ENCODE measurements around the gene CFAP47.
A peak's percentile ranks its signal among the peaks of the same experiment; 100 is the strongest.
"Not testable (repeated sequence)": the region's sequence is repeated elsewhere in the genome, so short reads cannot be mapped to it uniquely, and the experiment has no call there.

The CFAP47 gene

GRCh38 chrX:36218801-36219200, 299.3 kb downstream of the CFAP47 start:
- DNase-seq (ENCODE audit: low spot score) = no peak

- not testable (repeated sequence) for DNase-seq (ENCODE audit: low spot score)
Observed at GRCh38 chrX:36234840-36235528, 315.4 kb downstream of the CFAP47 start.

GRCh38 chrX:36241397-36241796, 321.9 kb downstream of the CFAP47 start:
- DNase-seq (ENCODE audit: low spot score) = no peak

GRCh38 chrX:36266155-36266554, 346.6 kb downstream of the CFAP47 start:
- no peak for DNase-seq (ENCODE audit: low spot score)

GRCh38 chrX:36310136-36310535, 390.6 kb downstream of the CFAP47 start:
- DNase-seq (ENCODE audit: low spot score) = no peak

GRCh38 chrX:36314303-36314702, 394.8 kb downstream of the CFAP47 start:
- peak; percentile 7 for DNase-seq (ENCODE audit: low spot score)

GRCh38 chrX:36334572-36334971, 415.0 kb downstream of the CFAP47 start:
- no peak for DNase-seq (ENCODE audit: low spot score)

- no peak for DNase-seq (ENCODE audit: low spot score)
Observed at GRCh38 chrX:36336751-36337150, 417.2 kb downstream of the CFAP47 start.

- DNase-seq (ENCODE audit: low spot score) = no peak
Observed at GRCh38 chrX:36344301-36344700, 424.8 kb downstream of the CFAP47 start.

GRCh38 chrX:36348509-36348908, 429.0 kb downstream of the CFAP47 start:
- no peak for DNase-seq (ENCODE audit: low spot score)

- DNase-seq (ENCODE audit: low spot score) = no peak
Observed at GRCh38 chrX:36357855-36358254, 438.3 kb downstream of the CFAP47 start.

- DNase-seq (ENCODE audit: low spot score) = no peak
Observed at GRCh38 chrX:36364262-36364661, 444.7 kb downstream of the CFAP47 start.

GRCh38 chrX:36383495-36383894, 464.0 kb downstream of the CFAP47 start:
- no peak for DNase-seq (ENCODE audit: low spot score)

- no peak for DNase-seq (ENCODE audit: low spot score)
Observed at GRCh38 chrX:36388901-36389300, 469.4 kb downstream of the CFAP47 start.

- no peak for DNase-seq (ENCODE audit: low spot score)
Observed at GRCh38 chrX:36401774-36402173, 482.2 kb downstream of the CFAP47 start.

- no peak for DNase-seq (ENCODE audit: low spot score)
Observed at GRCh38 chrX:36407836-36408235, 488.3 kb downstream of the CFAP47 start.

- DNase-seq (ENCODE audit: low spot score) = no peak
Observed at GRCh38 chrX:36414056-36414455, 494.5 kb downstream of the CFAP47 start.

- DNase-seq (ENCODE audit: low spot score) = no peak
Observed at GRCh38 chrX:36422368-36422767, 502.8 kb downstream of the CFAP47 start.

GRCh38 chrX:36431819-36432218, 512.3 kb downstream of the CFAP47 start:
- DNase-seq (ENCODE audit: low spot score) = peak; percentile 46

GRCh38 chrX:36434522-36434921, 515.0 kb downstream of the CFAP47 start:
- no peak for DNase-seq (ENCODE audit: low spot score)
